Lung (tissue), 12 donors: ENCODE measurements around the gene THSD8. TPM values are rescaled to one million over a fixed set of nuclear protein-coding genes. Genes with fewer than 3 reads are reported as not detected.

Source experiments
- ATAC-seq: fragments of 200-7000 bp; cut with Tn5 transposase; one replicate; pipeline ENCODE4 v1.9.1; 2020; ENCODE audit warnings: moderate number of reproducible peaks; ENCODE audit not compliant: insufficient read depth, low FRiP score
- DNase-seq, 3 donors: peaks; one replicate each; pipeline ENCODE4 v3.0.0-alpha.2; 2013 to 2017
- H3K27ac ChIP-seq, 2 donors: one replicate each; pipeline ENCODE4 v1.5.1; 2013; ENCODE audit warnings: mild to moderate bottlenecking in 2 of 2, moderate library complexity in 2 of 2, control low read depth in 1 of 2, inconsistent platforms in 1 of 2, low read depth in 1 of 2, low read length in 1 of 2
- H3K27me3 ChIP-seq, 3 donors: one replicate each; pipeline ENCODE4 v1.5.1; 2013; ENCODE audit warnings: low read length in 2 of 3; ENCODE audit not compliant: control insufficient read depth in 3 of 3, insufficient read depth in 3 of 3
- H3K36me3 ChIP-seq, 4 donors: one replicate each; pipeline ENCODE4 v1.5.1; 2013; ENCODE audit warnings: low read length in 4 of 4, mild to moderate bottlenecking in 1 of 4, moderate library complexity in 1 of 4; ENCODE audit not compliant: control insufficient read depth in 4 of 4, insufficient read depth in 4 of 4
- H3K4me1 ChIP-seq, 5 donors: one replicate each; pipeline ENCODE4 v1.5.1; 2013; ENCODE audit warnings: low read length in 5 of 5, mild to moderate bottlenecking in 2 of 5, moderate library complexity in 1 of 5; ENCODE audit not compliant: control insufficient read depth in 5 of 5, insufficient read depth in 5 of 5
- H3K4me3 ChIP-seq: one replicate; pipeline ENCODE4 v1.5.1; 2013; ENCODE audit warnings: mild to moderate bottlenecking, control low read depth, moderate library complexity
- H3K9ac ChIP-seq, 2 donors: one replicate each; pipeline ENCODE4 v1.5.1; 2013; ENCODE audit warnings: low read length in 2 of 2, control low read depth in 1 of 2; ENCODE audit not compliant: insufficient read depth in 1 of 2
- H3K9me3 ChIP-seq, 4 donors: one replicate each; pipeline ENCODE4 v1.5.1; 2013; ENCODE audit warnings: low read length in 3 of 4, mild to moderate bottlenecking in 1 of 4, moderate library complexity in 1 of 4; ENCODE audit not compliant: control insufficient read depth in 4 of 4, insufficient read depth in 3 of 4
- WGBS, 2 donors: extraction: QIAGEN DNeasy Blood & Tissue Kit; methylation state at CpG; one replicate each; pipeline ENCODE4 v1.1.7; 2013; 5-methylcytosine and 5-hydroxymethylcytosine counted together
- polyA plus RNA-seq, 2 donors: library from polyadenylated mRNA; stranded (reverse); fragments of 200-250 nt; gene quantifications; one replicate each; pipeline ENCODE4 v1.2.1, GENCODE V29; 2013
- total RNA-seq, 2 donors: library from RNA; depleted of rRNA in 1 of 2; stranded (reverse); fragments of >200 nt in 1 of 2; gene quantifications; one replicate each; pipeline ENCODE4 v1.2.1, GENCODE V29; 2014 to 2021
- TF ChIP-seq, protein P1 (sequence below): IDR thresholded peaks from 2 replicates; pipeline ENCODE4 v1.5.1; 2012; ENCODE audit warnings: mild to moderate bottlenecking; ENCODE audit errors: control extremely low read depth, extremely low read depth
- donor health status: control.
- donor health status: control.
- donor health status: Bipolar disorder and iron deficiency.
- donor health status: healthy.
- donor health status: DM: yes; HTN: yes; CAD: no.

Gene THSD8
- total and polyA plus RNA-seq, 4 donors = 0.10 to 6.2 (median 2.0) TPM

DNA sequence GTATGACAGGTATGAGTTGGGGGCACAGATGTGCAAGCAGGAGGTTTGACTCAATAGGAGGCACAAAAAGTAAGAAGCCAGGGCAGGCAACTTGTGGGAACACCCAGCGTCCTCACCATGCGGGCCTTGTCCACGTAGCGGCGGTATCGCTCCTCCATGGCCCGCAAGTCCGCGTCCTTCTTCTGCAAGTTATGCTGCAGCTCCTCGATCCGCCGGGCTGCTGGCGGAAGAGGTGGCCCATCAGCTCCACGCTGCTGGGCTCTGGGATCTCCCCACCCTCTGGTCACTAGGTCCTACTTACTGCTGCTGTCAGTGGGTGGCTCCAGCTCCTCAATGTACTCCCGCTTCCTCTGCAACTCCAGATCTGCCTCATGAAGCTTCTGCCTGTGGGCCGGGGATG lies 37.2 kb upstream of the THSD8 start:
- DNase-seq (no peak), ATAC-seq (no peak)
- Histone ChIP-seq H3K4me3 (no peak overlapping the region), H3K4me1 (no peaks in the 10 kb centered on the region), H3K27ac (no peak overlapping the region), H3K27me3 (no peaks in the 10 kb centered on the region), H3K9ac (no peak overlapping the region), H3K9me3 (no peaks in the 10 kb centered on the region), H3K36me3 (peaks cover 0 to 43% (median 8%) of the 10 kb centered on the region in 4 donors)
- WGBS, 2 donors = 97% methylated on average over 16 of the region's 16 CpGs
- TF ChIP-seq, protein P1, sequence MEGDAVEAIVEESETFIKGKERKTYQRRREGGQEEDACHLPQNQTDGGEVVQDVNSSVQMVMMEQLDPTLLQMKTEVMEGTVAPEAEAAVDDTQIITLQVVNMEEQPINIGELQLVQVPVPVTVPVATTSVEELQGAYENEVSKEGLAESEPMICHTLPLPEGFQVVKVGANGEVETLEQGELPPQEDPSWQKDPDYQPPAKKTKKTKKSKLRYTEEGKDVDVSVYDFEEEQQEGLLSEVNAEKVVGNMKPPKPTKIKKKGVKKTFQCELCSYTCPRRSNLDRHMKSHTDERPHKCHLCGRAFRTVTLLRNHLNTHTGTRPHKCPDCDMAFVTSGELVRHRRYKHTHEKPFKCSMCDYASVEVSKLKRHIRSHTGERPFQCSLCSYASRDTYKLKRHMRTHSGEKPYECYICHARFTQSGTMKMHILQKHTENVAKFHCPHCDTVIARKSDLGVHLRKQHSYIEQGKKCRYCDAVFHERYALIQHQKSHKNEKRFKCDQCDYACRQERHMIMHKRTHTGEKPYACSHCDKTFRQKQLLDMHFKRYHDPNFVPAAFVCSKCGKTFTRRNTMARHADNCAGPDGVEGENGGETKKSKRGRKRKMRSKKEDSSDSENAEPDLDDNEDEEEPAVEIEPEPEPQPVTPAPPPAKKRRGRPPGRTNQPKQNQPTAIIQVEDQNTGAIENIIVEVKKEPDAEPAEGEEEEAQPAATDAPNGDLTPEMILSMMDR = no peak

DNA sequence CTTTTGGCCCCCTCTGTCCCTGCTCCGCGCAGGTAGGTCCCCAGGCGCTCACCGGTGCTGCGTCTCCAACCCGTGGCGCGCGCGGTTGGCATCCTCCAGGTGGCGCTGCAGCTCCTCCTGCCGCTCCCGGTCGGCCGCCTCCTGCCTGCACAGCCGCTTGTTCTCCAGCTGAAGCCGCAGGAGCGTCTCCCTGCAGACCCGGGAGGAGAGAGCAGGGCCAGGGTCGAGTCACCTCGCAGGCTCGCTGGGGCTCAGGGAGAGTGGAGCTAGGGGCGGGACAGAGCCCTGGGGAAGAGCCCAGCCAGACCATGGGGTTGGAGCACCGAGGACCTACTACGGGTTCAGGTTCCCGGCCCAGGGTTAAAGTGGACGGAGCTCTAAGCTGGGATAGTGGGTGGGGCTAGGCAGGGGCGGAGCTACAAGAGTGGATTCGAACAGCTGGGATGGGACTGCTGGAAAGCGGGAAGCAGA lies 35.8 kb upstream of the THSD8 start:
- H3K9ac ChIP-seq = no peak overlapping the region
- H3K27me3 ChIP-seq = no peaks in the 10 kb centered on the region
- ATAC-seq (peak; percentile 84), DNase-seq (peak; percentile 67 to 89 (median 69))
- H3K36me3 ChIP-seq = peaks cover 0 to 53% (median 8%) of the 10 kb centered on the region in 4 donors
- H3K27ac ChIP-seq = peak overlapping the region in 1 of 2 donors; percentile 6
- H3K4me1 ChIP-seq = peaks cover 0 to 3% (median 0%) of the 10 kb centered on the region in 5 donors
- WGBS, 2 donors = 57 to 82% methylated on average over 30 of the region's 30 CpGs
- no peaks in the 10 kb centered on the region for H3K9me3 ChIP-seq
- H3K4me3 ChIP-seq = no peak overlapping the region
- TF ChIP-seq, protein P1 = peak; percentile 94

DNA sequence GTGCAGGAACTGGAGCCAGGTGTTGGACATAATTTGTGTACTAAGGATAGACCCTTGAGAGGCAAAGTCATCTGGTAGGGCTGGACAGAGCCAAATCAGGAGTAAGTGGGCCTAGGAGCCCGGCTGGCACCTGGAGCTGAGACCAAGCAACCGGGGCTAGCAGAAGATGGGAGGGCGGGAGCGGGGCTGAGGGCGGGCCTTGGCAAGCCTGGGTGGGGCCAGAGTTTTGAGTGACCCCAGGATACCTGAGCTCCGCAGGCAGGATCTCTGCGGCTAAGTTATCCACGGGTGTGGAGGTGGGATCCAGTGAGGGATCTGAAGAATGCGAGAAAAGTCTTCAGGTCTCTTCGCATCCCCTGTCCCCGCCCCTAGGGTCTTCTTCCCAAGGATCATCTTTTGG lies 34.7 kb upstream of the THSD8 start:
- DNase-seq = no peak
- no peak for ATAC-seq
- Histone ChIP-seq H3K9ac (no peak overlapping the region), H3K9me3 (no peaks in the 10 kb centered on the region), H3K4me3 (no peak overlapping the region), H3K27ac (no peak overlapping the region), H3K36me3 (peaks cover 0 to 51% (median 8%) of the 10 kb centered on the region in 4 donors), H3K27me3 (no peaks in the 10 kb centered on the region), H3K4me1 (peaks cover 0 to 4% (median 0%) of the 10 kb centered on the region in 5 donors)
- TF ChIP-seq, protein P1 = no peak
- WGBS, 2 donors = 94% methylated on average over 11 of the region's 11 CpGs

DNA sequence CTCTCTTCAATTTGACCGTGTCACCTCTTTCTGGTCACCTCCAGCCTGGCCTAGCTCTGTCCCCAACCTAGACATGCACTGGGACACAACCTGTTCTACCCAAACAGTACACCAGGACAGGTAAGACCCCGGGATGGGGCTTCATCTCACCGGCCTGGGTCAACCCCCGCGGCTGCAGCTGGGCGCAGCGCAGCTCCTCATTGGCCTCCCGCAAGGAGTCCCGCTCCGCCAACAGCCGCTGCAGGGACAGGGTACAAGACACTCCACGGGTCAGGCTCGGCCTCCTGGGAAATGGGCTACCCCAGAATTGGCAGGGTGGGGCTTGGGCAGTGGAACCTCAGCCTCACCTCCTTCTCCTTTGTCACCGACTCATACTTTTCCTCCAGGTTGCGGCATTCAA lies 34.2 kb upstream of the THSD8 start:
- DNase-seq (no peak), ATAC-seq (no peak)
- Histone ChIP-seq H3K27ac (no peak overlapping the region), H3K4me1 (peaks cover 0 to 4% (median 0%) of the 10 kb centered on the region in 5 donors), H3K9ac (no peak overlapping the region), H3K9me3 (no peaks in the 10 kb centered on the region), H3K27me3 (no peaks in the 10 kb centered on the region), H3K36me3 (peaks cover 0 to 51% (median 8%) of the 10 kb centered on the region in 4 donors), H3K4me3 (no peak overlapping the region)
- WGBS, 2 donors = 97 to 98% methylated on average over 15 of the region's 15 CpGs
- TF ChIP-seq, protein P1 = no peak
